Measurements from ENCODE around the gene TIPRL. TPM values are rescaled to one million over a fixed set of nuclear protein-coding genes. Genes with fewer than 3 reads are reported as not detected.

The TIPRL gene
- total and polyA plus RNA-seq, 9 of the 15 experiments (the other 6 are each of a cell fraction or from before 2014, with no cell fraction given): 41.4 to 90.2 (median 69.9) TPM

GRCh38 chr1:168225476-168226190 lies 46.9 kb downstream of the TIPRL start, which contains the start of gene SFT2D2 (continued):
- TF ChIP-seq BDP1 (IDR thresholded peaks at IDR 0.05; ENCODE audit: insufficient read depth, insufficient read length) (no peak), ZNF830 (CRISPR knock-in tag; IDR thresholded peaks at IDR 0.05) (peak; percentile 67; the same call in 1 of the 2 replicates), ZNF583 (CRISPR knock-in tag; IDR thresholded peaks at IDR 0.05) (peak; percentile 94), ELK1 (CRISPR knock-in tag; IDR thresholded peaks at IDR 0.05) (no peak), EGR1 (conservative IDR thresholded peaks at IDR 0.05) (peak; percentile 67), TAF1 (IDR thresholded peaks at IDR 0.05; ENCODE audit: control insufficient read depth, extremely low read depth, insufficient read depth, low read length, severe bottlenecking) (peak; percentile 70), ZC3H8 (IDR thresholded peaks at IDR 0.05) (peak; percentile 72; the same call in 1 of the 2 replicates), BRD9 (IDR thresholded peaks at IDR 0.05; ENCODE audit: low read depth, partially characterized antibody) (peak; percentile 53), SFPQ (IDR thresholded peaks at IDR 0.05; ENCODE audit: low read depth, low read length) (no peak), MEF2A (IDR thresholded peaks at IDR 0.05; ENCODE audit: control insufficient read depth, low read depth, low read length) (no peak), SMARCB1 (IDR thresholded peaks at IDR 0.05; ENCODE audit: insufficient read length, low read depth) (no peak), HES1 (IDR thresholded peaks at IDR 0.05; ENCODE audit: low read depth) (no peak), ID3 (CRISPR knock-in tag; IDR thresholded peaks at IDR 0.05) (no peak; the same call in 1 of the 2 replicates), ID3 (tag; IDR thresholded peaks at IDR 0.05) (peak; percentile 99), MXI1 (IDR thresholded peaks at IDR 0.05; ENCODE audit: low read depth, low read length) (no peak), HDAC8 (tag; IDR thresholded peaks at IDR 0.05) (peak; percentile 98), HDAC2 (IDR thresholded peaks at IDR 0.05) (no peak; the same call in none of the 2 replicates), KLF16 (IDR thresholded peaks at IDR 0.05) (no peak), SMAD1 (IDR thresholded peaks at IDR 0.05; ENCODE audit: low read depth, low read length, partially characterized antibody) (peak; percentile 14), PATZ1 (CRISPR knock-in tag; IDR thresholded peaks at IDR 0.05; ENCODE audit: borderline replicate concordance) (0 out of 2 replicates have a peak, but pooled peaks have one; percentile 67), E2F5 (CRISPR knock-in tag; IDR thresholded peaks at IDR 0.05) (peak; percentile 93), BHLHE40 (IDR thresholded peaks at IDR 0.05; ENCODE audit: low read length) (peak; percentile 75)
